Stimulated activated CD8-positive, alpha-beta memory T cell treated with anti-CD3 and anti-CD28 coated beads, Interleukin-2, amount 100 ng/mL, for 1 hour (primary cell): Measurements from ENCODE around the gene HIPK1.
"Not testable (repeated sequence)": the region's sequence is repeated elsewhere in the genome, so short reads cannot be mapped to it uniquely, and the experiment has no call there.

Experiments
- DNase-seq, 2 donors: peaks; one replicate each; pipeline ENCODE4 v3.0.0-alpha.2; 2020; ENCODE audit warnings: low read depth in 2 of 2

HIPK1 gene

GRCh38 chr1:113982949-113983348 lies 53.8 kb downstream of the HIPK1 start:
- DNase-seq = no peak

- no peak for DNase-seq
Measured at GRCh38 chr1:113983391-113983790, 54.3 kb downstream of the HIPK1 start.

DNA sequence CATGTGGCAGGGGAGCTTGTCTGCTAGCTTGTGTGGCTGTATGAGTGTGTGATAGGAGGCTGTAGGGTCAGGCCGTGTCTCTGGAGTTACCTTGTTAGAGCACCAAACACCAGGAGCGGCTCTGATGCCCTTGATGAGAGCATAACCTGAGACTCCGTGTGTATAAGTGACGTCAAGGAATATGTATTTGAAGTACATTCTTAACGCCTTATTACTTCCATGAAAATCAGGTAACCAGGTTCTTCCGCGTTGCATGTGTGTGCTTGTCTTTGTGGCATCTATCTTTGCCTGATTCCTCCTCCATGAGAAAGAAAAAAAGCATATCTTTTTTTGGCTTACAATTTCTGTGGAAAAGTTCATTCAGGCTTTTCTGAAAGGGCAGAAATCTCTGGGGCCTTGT lies 54.7 kb downstream of the HIPK1 start:
- no peak for DNase-seq

GRCh38 chr1:113984710-113985109 lies 55.6 kb downstream of the HIPK1 start:
- DNase-seq = no peak

- no peak for DNase-seq
Measured at GRCh38 chr1:113986802-113987201, 57.7 kb downstream of the HIPK1 start.

DNA sequence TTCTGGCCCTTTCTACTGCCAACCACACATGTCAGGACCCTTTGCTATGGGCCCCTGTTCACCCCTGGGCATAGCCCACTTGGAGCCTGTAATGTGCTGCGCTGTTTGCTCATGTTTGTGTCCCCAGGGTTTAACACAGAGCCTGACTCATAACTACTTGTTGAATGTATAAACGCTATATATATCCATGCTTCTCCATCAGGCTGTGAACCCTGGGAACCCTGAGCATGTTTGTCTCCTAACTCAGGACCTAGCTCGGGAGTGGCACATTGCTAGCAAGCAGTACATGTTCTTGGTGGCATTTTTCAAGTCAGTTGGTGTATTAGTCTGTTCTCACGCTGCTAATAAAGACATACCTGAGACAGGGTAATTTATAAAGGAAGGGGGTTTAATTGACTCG lies 58.1 kb downstream of the HIPK1 start:
- DNase-seq = no peak

GRCh38 chr1:113990530-113990929 lies 61.4 kb downstream of the HIPK1 start:
- DNase-seq = no peak

- DNase-seq = no peak
Measured at GRCh38 chr1:113990961-113991360, 61.8 kb downstream of the HIPK1 start.

DNA sequence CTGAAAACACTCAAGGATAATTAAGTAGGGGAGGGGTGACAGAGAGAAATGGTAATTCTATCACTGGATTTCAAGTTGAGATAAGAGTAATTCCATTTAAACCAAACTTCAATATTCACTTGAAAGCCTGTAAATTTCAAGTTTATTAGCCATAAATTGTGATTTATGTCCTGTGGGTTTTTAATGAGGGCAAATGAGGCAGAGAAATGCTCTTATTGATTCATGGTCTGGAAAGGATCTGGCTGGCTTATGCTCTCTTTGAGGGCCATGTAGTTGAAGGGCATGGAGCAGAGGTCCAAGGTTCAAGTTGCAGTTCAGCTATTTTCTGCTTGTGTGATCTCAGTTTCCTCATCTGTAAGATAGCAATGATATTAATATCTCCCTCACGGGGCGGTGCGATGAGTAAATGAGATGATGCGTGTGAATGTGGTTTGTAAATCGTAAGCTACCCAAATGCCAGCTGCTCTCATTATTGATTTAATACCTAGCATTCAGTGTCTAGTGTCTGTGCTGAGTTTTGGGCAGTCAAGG lies 62.4 kb downstream of the HIPK1 start:
- DNase-seq = no peak

GRCh38 chr1:113993072-113993471 lies 63.9 kb downstream of the HIPK1 start:
- no peak for DNase-seq

DNA sequence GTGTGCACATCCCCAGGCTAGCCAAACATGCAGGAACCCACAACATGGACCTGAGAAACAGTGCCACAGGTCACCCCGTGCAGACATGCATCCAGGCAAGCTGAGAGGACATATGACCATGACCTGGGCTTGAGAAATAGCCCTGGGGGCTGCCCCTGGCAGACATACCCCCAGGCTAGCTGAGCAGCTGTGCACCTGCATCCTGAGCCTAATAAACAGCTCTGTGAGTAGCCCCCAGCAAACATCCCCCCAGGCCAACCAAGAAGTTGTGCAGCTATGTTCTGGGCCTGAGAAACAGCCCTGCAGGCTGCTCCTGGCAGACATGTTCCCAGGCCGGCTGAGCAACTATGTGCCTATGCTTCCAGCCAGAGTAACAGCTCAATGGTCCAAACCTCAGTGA lies 64.6 kb downstream of the HIPK1 start:
- no peak for DNase-seq

DNA sequence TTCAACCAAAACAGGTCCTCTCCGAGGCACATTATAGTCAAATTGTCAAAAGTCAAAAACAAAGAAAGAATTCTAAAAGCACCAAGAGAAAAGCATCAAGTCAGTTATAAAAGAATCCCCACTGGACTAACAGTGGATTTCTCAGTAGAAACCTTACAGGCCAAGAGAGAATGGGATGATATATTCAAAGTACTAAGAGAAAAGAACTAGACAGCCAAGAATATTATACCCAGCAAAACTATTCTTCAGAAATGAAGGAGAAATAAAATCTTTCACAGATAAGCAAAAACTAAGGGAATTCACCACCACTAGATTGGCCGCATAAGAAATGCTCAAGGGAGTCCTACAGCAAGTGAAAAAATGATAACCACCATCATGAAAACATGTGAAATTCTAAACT lies 66.3 kb downstream of the HIPK1 start:
- DNase-seq = no peak

GRCh38 chr1:113998361-113998760 lies 69.2 kb downstream of the HIPK1 start:
- DNase-seq = no peak

- no peak for DNase-seq
Measured at GRCh38 chr1:113999233-113999632, 70.1 kb downstream of the HIPK1 start.

- no peak for DNase-seq
Measured at GRCh38 chr1:113999799-114000198, 70.7 kb downstream of the HIPK1 start.

DNA sequence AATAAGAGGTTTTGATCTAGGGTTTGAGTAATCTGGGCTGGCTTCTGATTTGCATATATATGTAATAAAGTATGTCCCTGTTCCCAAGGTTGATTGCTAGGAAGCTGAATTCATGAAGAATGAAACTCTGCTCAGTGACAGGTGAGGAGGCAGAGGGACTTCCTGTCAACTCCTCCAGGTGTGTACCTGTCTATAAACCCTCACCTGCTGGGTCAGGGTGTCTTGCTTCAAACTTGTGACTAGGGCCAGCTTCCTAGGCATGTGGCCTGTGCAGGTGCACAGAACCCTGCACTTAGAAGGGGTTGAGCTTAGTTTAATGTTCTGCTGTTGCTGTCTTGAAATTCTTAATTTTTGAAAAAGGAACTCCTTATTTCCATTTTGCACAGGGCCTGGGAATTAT lies 71.3 kb downstream of the HIPK1 start:
- DNase-seq = no peak

GRCh38 chr1:114002492-114003239 lies 73.5 kb downstream of the HIPK1 start:
- DNase-seq = no peak

DNA sequence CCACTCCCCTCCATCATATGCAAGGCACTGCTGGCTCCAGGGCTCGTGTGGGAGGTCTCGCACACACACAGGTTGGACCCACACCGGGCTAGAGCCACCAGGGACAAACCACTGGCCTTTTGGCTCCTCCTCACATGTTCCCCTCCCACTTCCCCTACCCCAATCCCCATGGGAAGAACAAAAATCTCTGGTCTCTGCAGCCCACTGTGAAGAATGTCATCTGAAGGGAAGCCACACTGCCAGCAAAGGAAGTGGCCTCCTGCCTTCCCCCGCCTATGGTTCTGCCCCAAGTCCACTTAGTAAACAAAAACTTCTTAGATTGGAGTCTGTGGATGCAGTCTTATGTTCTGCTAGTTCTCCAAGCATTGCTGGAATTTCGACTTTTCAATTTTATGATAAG lies 74.3 kb downstream of the HIPK1 start:
- DNase-seq = no peak

DNA sequence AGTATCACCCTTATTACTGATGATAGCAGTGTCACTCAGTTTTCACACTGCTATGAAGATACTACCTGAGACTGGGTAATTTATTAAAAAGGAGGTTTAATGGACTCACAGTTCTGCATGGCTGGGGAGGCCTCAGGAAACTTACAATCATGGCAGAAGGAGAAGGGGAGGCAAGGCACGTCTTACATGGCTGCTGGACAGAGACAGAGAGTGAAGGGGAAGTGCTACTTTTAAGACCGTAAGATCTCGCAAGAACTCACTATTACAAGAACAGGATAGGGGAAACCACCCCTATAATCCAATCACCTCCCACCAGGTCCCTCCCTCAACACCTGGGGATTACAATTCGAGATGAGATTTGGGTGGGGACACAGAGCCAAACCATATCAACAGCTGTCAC lies 77.7 kb downstream of the HIPK1 start:
- DNase-seq = not testable (repeated sequence)

GRCh38 chr1:114008480-114008941 lies 79.4 kb downstream of the HIPK1 start:
- no peak for DNase-seq

DNA sequence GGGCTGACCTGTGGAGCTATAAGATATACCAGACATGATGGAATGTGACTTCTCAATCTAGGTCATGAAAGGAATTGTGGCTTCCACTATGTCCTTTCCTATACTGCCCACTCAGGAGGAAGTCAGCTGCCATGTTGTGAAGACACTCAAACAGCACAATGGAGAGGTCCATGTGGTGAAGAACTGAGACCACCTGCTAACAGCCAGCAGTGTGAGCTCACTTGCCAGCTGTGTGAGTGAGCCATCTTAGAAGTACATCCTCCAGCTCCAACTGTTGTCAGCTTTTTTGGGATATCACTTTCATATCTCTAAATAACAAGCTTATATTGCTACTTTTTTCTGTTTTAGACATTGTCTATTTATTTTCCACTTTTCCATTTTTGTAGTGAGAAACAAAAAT lies 79.9 kb downstream of the HIPK1 start:
- DNase-seq = no peak

GRCh38 chr1:114009393-114009792 lies 80.3 kb downstream of the HIPK1 start:
- no peak for DNase-seq

DNA sequence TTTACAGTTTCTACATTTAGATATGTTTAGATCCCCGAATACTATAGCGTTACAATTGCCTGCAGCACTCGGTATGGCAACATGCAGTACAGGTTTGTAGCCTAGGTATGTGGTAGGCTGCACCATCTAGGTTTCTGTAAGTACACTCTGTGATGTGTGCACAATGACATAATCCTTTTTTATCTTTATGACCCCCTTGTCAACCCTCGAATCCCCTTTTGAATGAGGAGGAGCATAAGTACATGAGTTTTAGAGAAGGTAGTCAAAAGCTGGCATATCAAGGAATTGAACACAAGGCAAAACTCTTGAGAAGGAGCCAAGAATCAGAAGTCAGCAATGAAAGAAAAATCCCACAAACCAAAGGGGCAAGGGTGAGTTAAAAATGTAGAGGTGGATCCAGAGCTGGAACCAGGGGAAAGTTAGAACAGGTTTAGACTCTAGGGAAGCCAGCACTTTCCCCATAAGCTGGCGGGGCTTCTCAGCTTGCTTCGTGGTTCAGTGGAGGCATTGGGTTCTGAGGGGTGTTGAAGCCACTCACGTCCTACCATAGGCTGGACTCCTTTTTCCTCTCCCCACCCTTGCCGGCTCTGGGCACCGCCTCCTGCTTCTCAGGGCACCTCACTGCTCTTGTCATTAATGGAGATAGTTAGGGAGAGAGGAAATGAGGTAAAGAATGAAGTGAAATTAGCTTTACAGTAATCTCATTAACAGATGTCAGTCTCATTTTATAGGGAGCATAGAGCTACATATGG lies 81.5 kb downstream of the HIPK1 start:
- no peak for DNase-seq
